Measurements from ENCODE around the gene ANKRD28.

ANKRD28 gene

DNA sequence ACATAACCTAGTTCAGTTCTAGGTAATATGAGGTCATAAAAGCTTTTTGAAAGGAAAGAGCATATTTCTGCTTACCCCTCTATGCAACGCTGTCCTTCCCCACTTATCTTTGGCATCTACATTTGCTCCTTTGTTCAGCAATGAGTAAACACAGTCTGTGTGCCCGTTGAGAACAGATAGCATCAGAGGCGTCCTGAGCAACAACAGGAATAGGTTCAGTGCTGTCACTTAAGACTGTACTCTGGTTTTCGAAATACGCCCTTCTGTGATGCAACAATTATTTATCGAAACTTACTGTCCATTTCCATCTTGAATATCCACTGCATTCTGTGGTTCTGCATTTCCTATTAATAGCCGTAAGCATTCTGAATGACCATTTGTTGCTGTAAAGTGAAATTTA lies 111.9 kb downstream of the ANKRD28 start:
- H3K27me3 ChIP-seq (ENCODE audit: control insufficient read depth in 5 of 5, insufficient read depth in 4 of 5, low read length in 5 of 5), result no peaks in the 10 kb centered on the region
- no peaks in the 10 kb centered on the region for H3K9me3 ChIP-seq (ENCODE audit: control insufficient read depth in 5 of 5, low read length in 5 of 5)
- peaks cover 27 to 43% (median 40%) of the 10 kb centered on the region in 5 donors for H3K36me3 ChIP-seq (ENCODE audit: control insufficient read depth in 5 of 5, insufficient read depth in 5 of 5, low read length in 5 of 5)
- H3K27ac ChIP-seq (ENCODE audit: low read depth, low read length), result no peak overlapping the region
- H3K4me3 ChIP-seq (ENCODE audit: low read depth in 1 of 5, low read length in 5 of 5), result no peak overlapping the region
- H3K4me1 ChIP-seq (ENCODE audit: control insufficient read depth in 5 of 5, insufficient read depth in 5 of 5, low read length in 5 of 5), result peaks cover 2 to 19% (median 11%) of the 10 kb centered on the region in 5 donors
- no peak overlapping the region for H3K9ac ChIP-seq (ENCODE audit: low read length in 5 of 5)

DNA sequence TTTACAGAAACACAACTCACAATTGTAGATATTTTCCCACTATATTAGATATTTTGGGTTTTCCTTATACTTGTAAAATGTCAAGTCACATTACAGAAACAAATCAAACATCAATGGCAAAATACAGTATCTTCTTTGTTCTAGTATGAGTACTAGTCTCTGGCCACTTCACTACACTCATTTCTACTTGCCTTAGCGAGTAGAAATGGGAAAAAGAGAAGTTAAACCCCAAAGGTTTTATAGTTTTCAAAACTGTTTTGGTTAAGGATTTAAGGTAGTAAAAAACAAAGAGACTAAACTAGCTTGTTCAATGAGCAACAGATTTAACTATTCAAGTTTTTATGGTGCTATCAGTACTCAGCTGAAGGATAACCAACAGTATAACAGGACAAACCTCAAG lies 114.5 kb downstream of the ANKRD28 start:
- H3K9ac ChIP-seq (ENCODE audit: low read length in 5 of 5), result peak overlapping the region in 1 of 5 donors; percentile 21
- peaks cover 2 to 26% (median 13%) of the 10 kb centered on the region in 5 donors for H3K4me1 ChIP-seq (ENCODE audit: control insufficient read depth in 5 of 5, insufficient read depth in 5 of 5, low read length in 5 of 5)
- H3K4me3 ChIP-seq (ENCODE audit: low read depth in 1 of 5, low read length in 5 of 5), result no peak overlapping the region
- H3K9me3 ChIP-seq (ENCODE audit: control insufficient read depth in 5 of 5, low read length in 5 of 5), result no peaks in the 10 kb centered on the region
- no peaks in the 10 kb centered on the region for H3K27me3 ChIP-seq (ENCODE audit: control insufficient read depth in 5 of 5, insufficient read depth in 4 of 5, low read length in 5 of 5)
- peak overlapping the region; percentile 45 for H3K27ac ChIP-seq (ENCODE audit: low read depth, low read length)
- H3K36me3 ChIP-seq (ENCODE audit: control insufficient read depth in 5 of 5, insufficient read depth in 5 of 5, low read length in 5 of 5), result peaks cover 23 to 34% (median 28%) of the 10 kb centered on the region in 5 donors

DNA sequence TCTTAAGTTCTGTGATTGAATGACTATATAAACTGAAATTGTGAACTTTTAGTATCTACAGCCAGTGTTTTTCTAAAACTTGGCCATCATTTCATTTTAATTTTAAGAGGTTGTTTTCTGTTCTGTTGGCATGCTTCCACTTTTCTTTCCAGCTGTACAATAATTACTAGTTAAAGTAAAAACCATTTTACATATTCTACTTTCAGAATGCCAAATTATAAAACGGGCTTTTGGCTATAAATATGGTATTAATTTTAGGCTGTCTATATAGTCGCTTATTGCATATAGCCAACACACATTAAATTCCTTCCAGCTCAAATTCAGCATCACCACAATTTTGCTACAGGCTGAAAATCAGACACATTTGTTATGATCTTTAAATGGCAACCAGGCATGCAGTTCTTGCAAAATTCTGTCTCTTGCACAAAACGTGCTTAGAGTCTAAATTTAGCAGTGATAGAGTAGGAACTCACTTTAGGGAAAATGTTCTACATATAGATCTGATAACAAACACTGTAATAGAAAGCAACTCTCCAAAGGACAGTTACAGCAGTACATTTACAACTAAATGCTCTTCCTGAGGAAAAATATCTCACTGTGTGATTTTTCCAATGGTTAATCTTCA lies 115.1 kb downstream of the ANKRD28 start:
- no peak overlapping the region for H3K9ac ChIP-seq (ENCODE audit: low read length in 5 of 5)
- no peak overlapping the region for H3K4me3 ChIP-seq (ENCODE audit: low read depth in 1 of 5, low read length in 5 of 5)
- H3K36me3 ChIP-seq (ENCODE audit: control insufficient read depth in 5 of 5, insufficient read depth in 5 of 5, low read length in 5 of 5), result peaks cover 26 to 36% (median 27%) of the 10 kb centered on the region in 5 donors
- no peaks in the 10 kb centered on the region for H3K9me3 ChIP-seq (ENCODE audit: control insufficient read depth in 5 of 5, low read length in 5 of 5)
- H3K27ac ChIP-seq (ENCODE audit: low read depth, low read length), result peak overlapping the region; percentile 45
- peaks cover 2 to 26% (median 13%) of the 10 kb centered on the region in 5 donors for H3K4me1 ChIP-seq (ENCODE audit: control insufficient read depth in 5 of 5, insufficient read depth in 5 of 5, low read length in 5 of 5)
- H3K27me3 ChIP-seq (ENCODE audit: control insufficient read depth in 5 of 5, insufficient read depth in 4 of 5, low read length in 5 of 5), result no peaks in the 10 kb centered on the region

DNA sequence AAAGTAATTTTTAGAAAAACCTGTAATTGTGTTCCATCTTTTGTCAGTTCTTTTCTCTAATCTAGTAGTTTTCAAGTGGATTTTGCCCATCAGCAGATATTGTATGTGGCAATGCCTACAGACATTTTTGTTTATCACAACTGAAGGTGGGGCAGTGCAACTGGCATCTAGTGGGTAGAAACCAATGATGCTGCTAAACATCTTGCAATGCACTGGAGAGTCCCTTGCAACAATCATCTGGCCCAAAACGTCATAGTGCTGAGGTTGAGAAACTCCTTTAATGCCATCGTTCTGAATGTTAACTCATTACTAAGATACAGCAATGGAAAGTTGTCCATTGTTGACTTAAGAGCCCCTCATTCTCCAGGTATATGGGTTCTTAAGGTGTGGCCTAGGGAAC lies 116.1 kb downstream of the ANKRD28 start:
- Histone ChIP-seq H3K27ac (ENCODE audit: low read depth, low read length) (no peak overlapping the region), H3K27me3 (ENCODE audit: control insufficient read depth in 5 of 5, insufficient read depth in 4 of 5, low read length in 5 of 5) (no peaks in the 10 kb centered on the region), H3K9me3 (ENCODE audit: control insufficient read depth in 5 of 5, low read length in 5 of 5) (no peaks in the 10 kb centered on the region), H3K36me3 (ENCODE audit: control insufficient read depth in 5 of 5, insufficient read depth in 5 of 5, low read length in 5 of 5) (peaks cover 30 to 41% (median 34%) of the 10 kb centered on the region in 5 donors), H3K4me1 (ENCODE audit: control insufficient read depth in 5 of 5, insufficient read depth in 5 of 5, low read length in 5 of 5) (peaks cover 2 to 26% (median 13%) of the 10 kb centered on the region in 5 donors), H3K4me3 (ENCODE audit: low read depth in 1 of 5, low read length in 5 of 5) (no peak overlapping the region), H3K9ac (ENCODE audit: low read length in 5 of 5) (no peak overlapping the region)

DNA sequence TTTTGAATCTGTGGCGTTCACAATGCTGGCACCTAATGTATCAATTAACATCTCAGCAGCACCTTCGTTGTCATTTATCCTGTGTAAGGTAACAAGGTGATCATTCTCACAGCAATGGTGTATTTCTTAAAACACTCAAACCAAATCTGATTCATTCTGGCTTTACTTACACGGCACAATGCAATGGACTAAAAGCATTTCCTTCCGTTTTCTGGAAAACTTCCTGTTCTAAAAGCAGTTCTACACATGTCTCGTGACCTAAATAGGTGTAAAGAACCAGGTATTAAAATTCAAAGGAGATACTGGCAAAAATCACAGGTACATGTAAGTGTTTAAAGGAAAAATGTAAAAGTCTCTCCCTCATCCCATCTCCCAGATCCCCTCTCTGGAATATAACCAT lies 118.5 kb downstream of the ANKRD28 start:
- Histone ChIP-seq H3K4me1 (ENCODE audit: control insufficient read depth in 5 of 5, insufficient read depth in 5 of 5, low read length in 5 of 5) (peaks cover 2 to 26% (median 13%) of the 10 kb centered on the region in 5 donors), H3K9me3 (ENCODE audit: control insufficient read depth in 5 of 5, low read length in 5 of 5) (no peaks in the 10 kb centered on the region), H3K9ac (ENCODE audit: low read length in 5 of 5) (no peak overlapping the region), H3K27ac (ENCODE audit: low read depth, low read length) (no peak overlapping the region), H3K27me3 (ENCODE audit: control insufficient read depth in 5 of 5, insufficient read depth in 4 of 5, low read length in 5 of 5) (no peaks in the 10 kb centered on the region), H3K36me3 (ENCODE audit: control insufficient read depth in 5 of 5, insufficient read depth in 5 of 5, low read length in 5 of 5) (peaks cover 25 to 43% (median 37%) of the 10 kb centered on the region in 5 donors), H3K4me3 (ENCODE audit: low read depth in 1 of 5, low read length in 5 of 5) (no peak overlapping the region)

DNA sequence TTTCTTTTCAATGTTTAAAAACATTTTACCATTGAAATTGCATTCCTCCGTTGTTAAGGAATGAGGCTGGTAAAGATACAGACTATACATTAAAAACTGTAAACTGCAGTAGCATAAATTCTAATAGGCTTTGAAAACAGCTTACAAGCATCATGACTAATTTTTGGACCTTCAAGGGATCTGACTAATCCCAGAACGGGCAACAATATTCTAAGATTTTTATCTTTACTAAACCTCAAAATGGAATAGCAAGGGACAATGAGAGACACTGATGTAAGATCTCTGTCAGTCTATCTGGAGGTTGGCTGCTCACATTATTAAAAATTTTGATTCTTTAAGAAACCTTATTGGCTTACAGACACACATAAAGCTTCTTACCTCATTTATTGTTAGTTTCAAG lies 121.5 kb downstream of the ANKRD28 start:
- Histone ChIP-seq H3K9me3 (ENCODE audit: control insufficient read depth in 5 of 5, low read length in 5 of 5) (no peaks in the 10 kb centered on the region), H3K4me1 (ENCODE audit: control insufficient read depth in 5 of 5, insufficient read depth in 5 of 5, low read length in 5 of 5) (peaks cover 0 to 7% (median 0%) of the 10 kb centered on the region in 5 donors), H3K27ac (ENCODE audit: low read depth, low read length) (no peak overlapping the region), H3K27me3 (ENCODE audit: control insufficient read depth in 5 of 5, insufficient read depth in 4 of 5, low read length in 5 of 5) (no peaks in the 10 kb centered on the region), H3K4me3 (ENCODE audit: low read depth in 1 of 5, low read length in 5 of 5) (no peak overlapping the region), H3K36me3 (ENCODE audit: control insufficient read depth in 5 of 5, insufficient read depth in 5 of 5, low read length in 5 of 5) (peaks cover 37 to 61% (median 48%) of the 10 kb centered on the region in 5 donors), H3K9ac (ENCODE audit: low read length in 5 of 5) (no peak overlapping the region)

DNA sequence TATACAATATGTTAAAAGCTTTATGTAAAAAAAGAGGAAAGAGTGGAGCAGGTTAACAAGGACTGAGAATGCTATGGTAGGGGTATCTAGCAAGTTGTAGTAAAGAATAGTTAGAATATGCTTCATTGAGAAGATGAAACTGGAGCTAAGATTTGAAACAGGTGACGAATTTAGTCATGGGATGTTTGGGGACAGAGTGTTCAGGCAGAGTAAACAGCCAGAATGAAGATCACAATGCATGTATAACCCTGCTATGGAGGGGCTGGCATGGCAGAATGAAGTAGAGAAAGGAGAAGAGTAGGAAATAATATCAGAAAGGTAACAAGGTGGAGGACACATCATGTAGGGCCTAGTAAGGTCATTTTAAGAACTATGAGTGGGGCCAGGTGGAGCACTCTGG lies 124.2 kb downstream of the ANKRD28 start:
- Histone ChIP-seq H3K4me3 (ENCODE audit: low read depth in 1 of 5, low read length in 5 of 5) (no peak overlapping the region), H3K27ac (ENCODE audit: low read depth, low read length) (no peak overlapping the region), H3K9me3 (ENCODE audit: control insufficient read depth in 5 of 5, low read length in 5 of 5) (no peaks in the 10 kb centered on the region), H3K27me3 (ENCODE audit: control insufficient read depth in 5 of 5, insufficient read depth in 4 of 5, low read length in 5 of 5) (no peaks in the 10 kb centered on the region), H3K36me3 (ENCODE audit: control insufficient read depth in 5 of 5, insufficient read depth in 5 of 5, low read length in 5 of 5) (peaks cover 40 to 71% (median 50%) of the 10 kb centered on the region in 5 donors), H3K4me1 (ENCODE audit: control insufficient read depth in 5 of 5, insufficient read depth in 5 of 5, low read length in 5 of 5) (peaks cover 0 to 4% (median 0%) of the 10 kb centered on the region in 5 donors), H3K9ac (ENCODE audit: low read length in 5 of 5) (no peak overlapping the region)

DNA sequence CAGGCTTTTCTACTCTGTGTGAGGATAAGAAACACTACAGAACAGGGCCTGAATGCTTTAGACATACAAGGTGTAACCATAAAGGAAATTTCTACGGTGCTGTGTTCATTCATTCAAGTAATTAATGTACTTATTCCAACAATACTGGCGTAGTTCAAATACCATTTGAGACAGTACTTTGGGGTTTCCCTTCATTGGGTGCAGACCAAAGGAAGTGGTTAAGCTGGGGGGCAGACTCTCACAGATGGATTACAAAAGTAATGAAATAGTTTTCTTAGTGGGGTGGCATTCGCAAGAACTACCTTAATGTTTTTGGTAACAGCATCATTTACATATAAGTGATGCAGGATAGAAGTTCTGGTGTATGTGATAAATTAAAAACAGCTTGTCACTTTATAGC lies 130.3 kb downstream of the ANKRD28 start:
- no peaks in the 10 kb centered on the region for H3K9me3 ChIP-seq (ENCODE audit: control insufficient read depth in 5 of 5, low read length in 5 of 5)
- H3K36me3 ChIP-seq (ENCODE audit: control insufficient read depth in 5 of 5, insufficient read depth in 5 of 5, low read length in 5 of 5), result peaks cover 14 to 33% (median 23%) of the 10 kb centered on the region in 5 donors
- H3K4me3 ChIP-seq (ENCODE audit: low read depth in 1 of 5, low read length in 5 of 5), result no peak overlapping the region
- peaks cover 0 to 4% (median 0%) of the 10 kb centered on the region in 5 donors for H3K4me1 ChIP-seq (ENCODE audit: control insufficient read depth in 5 of 5, insufficient read depth in 5 of 5, low read length in 5 of 5)
- H3K27ac ChIP-seq (ENCODE audit: low read depth, low read length), result no peak overlapping the region
- H3K9ac ChIP-seq (ENCODE audit: low read length in 5 of 5), result no peak overlapping the region
- no peaks in the 10 kb centered on the region for H3K27me3 ChIP-seq (ENCODE audit: control insufficient read depth in 5 of 5, insufficient read depth in 4 of 5, low read length in 5 of 5)

DNA sequence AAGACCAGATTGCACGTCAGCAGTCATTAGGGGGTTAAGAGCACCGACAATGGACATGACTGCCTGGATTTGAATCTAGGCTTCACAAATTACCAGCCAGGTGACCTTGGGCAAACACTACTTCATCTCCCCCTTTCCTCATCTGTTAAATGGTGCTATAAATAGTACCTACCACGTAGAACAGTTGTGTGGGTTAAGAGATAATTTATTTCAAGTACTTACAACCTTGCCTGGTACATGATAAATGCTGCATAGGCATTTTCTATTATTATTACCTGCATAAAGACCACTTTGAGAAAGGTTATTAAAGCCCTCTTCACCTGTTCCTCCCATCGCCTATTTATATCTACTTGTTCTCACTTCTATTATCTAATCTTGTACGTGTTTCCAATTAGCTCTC lies 131.5 kb downstream of the ANKRD28 start:
- peaks cover 10 to 28% (median 19%) of the 10 kb centered on the region in 5 donors for H3K36me3 ChIP-seq (ENCODE audit: control insufficient read depth in 5 of 5, insufficient read depth in 5 of 5, low read length in 5 of 5)
- no peak overlapping the region for H3K27ac ChIP-seq (ENCODE audit: low read depth, low read length)
- peaks cover 0 to 4% (median 0%) of the 10 kb centered on the region in 5 donors for H3K4me1 ChIP-seq (ENCODE audit: control insufficient read depth in 5 of 5, insufficient read depth in 5 of 5, low read length in 5 of 5)

DNA sequence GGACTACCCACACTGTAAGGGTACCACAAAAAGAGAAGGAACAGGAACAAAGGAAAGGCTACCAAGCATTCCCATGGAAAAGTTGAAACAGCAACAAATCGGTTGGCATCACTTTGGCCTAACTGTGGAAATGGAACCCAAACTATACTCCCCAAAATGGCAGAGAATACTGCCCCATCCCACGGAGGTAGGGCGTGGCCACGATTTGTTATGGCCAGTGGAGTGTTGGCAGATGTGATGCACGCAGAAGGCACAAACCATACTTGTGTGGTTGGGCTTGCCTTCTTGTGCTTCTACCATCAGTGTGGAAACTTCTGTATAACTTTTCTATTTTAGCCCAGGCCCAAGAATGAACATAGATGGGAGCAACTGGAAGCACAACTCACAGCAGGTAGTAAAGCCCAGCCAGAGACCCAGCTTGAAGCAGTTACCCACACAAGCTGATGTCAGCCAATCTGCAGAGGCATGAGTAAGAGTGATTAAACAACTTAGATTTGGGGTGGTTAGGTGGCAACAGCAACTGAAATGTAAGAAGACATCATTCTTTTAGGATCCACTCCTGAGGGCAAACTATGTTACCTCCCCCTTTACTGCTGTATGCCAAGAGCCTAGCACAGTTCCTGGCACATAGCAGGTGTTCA lies 132.1 kb downstream of the ANKRD28 start:
- H3K4me1 ChIP-seq (ENCODE audit: control insufficient read depth in 5 of 5, insufficient read depth in 5 of 5, low read length in 5 of 5), result peaks cover 0 to 4% (median 0%) of the 10 kb centered on the region in 5 donors
- H3K4me3 ChIP-seq (ENCODE audit: low read depth in 1 of 5, low read length in 5 of 5), result no peak overlapping the region
- no peak overlapping the region for H3K9ac ChIP-seq (ENCODE audit: low read length in 5 of 5)
- H3K27ac ChIP-seq (ENCODE audit: low read depth, low read length), result no peak overlapping the region
- H3K36me3 ChIP-seq (ENCODE audit: control insufficient read depth in 5 of 5, insufficient read depth in 5 of 5, low read length in 5 of 5), result peaks cover 8 to 22% (median 16%) of the 10 kb centered on the region in 5 donors
- no peaks in the 10 kb centered on the region for H3K9me3 ChIP-seq (ENCODE audit: control insufficient read depth in 5 of 5, low read length in 5 of 5)
- H3K27me3 ChIP-seq (ENCODE audit: control insufficient read depth in 5 of 5, insufficient read depth in 4 of 5, low read length in 5 of 5), result no peaks in the 10 kb centered on the region

More for the DNA sequence above, 131.5 kb downstream of the ANKRD28 start:
- Histone ChIP-seq H3K9ac (ENCODE audit: low read length in 5 of 5) (no peak overlapping the region), H3K4me3 (ENCODE audit: low read depth in 1 of 5, low read length in 5 of 5) (no peak overlapping the region), H3K9me3 (ENCODE audit: control insufficient read depth in 5 of 5, low read length in 5 of 5) (no peaks in the 10 kb centered on the region), H3K27me3 (ENCODE audit: control insufficient read depth in 5 of 5, insufficient read depth in 4 of 5, low read length in 5 of 5) (no peaks in the 10 kb centered on the region)
